Measurements from ENCODE around the gene RIT2. TPM values are rescaled to one million over a fixed set of nuclear protein-coding genes. Genes with fewer than 3 reads are reported as not detected.

Gene RIT2
- total RNA-seq, 1 experiment from 2014 or later = not detected

DNA sequence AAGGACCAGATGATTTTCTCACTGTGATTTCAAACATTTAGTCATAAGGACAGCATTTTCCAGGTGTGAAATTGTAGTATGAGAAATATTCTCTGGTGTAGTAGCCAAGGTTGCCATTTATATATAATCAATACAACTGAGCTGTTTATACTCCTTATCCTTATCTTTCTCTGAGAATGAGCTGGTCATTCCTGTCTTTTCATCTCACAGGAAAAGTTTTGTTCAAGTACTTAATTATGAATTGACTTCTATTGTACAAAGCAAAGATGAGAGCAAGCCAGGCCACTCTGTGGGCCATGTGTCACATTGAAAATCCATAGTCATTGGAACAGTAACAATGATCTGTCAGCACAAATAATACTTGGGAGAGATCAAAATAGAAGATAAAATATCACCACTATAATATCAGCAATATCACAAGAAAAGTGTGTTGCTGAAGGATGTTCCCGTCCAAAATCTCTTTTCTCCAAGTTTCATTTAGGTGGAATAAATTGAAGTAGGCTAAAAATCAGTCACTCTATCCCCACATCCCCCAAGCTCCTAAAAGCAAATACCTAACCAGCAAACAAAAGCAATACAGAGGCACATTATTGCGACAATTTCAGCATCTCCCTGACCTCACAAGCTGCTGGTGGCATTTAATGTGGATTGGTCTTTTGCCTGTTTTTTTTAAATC is 2.1 kb downstream of the RIT2 start:
- TF ChIP-seq, protein P1, sequence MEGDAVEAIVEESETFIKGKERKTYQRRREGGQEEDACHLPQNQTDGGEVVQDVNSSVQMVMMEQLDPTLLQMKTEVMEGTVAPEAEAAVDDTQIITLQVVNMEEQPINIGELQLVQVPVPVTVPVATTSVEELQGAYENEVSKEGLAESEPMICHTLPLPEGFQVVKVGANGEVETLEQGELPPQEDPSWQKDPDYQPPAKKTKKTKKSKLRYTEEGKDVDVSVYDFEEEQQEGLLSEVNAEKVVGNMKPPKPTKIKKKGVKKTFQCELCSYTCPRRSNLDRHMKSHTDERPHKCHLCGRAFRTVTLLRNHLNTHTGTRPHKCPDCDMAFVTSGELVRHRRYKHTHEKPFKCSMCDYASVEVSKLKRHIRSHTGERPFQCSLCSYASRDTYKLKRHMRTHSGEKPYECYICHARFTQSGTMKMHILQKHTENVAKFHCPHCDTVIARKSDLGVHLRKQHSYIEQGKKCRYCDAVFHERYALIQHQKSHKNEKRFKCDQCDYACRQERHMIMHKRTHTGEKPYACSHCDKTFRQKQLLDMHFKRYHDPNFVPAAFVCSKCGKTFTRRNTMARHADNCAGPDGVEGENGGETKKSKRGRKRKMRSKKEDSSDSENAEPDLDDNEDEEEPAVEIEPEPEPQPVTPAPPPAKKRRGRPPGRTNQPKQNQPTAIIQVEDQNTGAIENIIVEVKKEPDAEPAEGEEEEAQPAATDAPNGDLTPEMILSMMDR (IDR thresholded peaks at IDR 0.05; ENCODE audit: unreplicated experiment) = no peak
- Mint-ChIP-seq H3K27ac (ENCODE audit: unreplicated experiment) (no peak overlapping the region), H3K27me3 (ENCODE audit: unreplicated experiment) (no peaks in the 10 kb centered on the region), H3K4me1 (ENCODE audit: low read depth, unreplicated experiment) (no peaks in the 10 kb centered on the region), H3K9me3 (ENCODE audit: low read depth, unreplicated experiment) (no peaks in the 10 kb centered on the region), H3K36me3 (ENCODE audit: insufficient read depth, unreplicated experiment) (no peaks in the 10 kb centered on the region), H3K4me3 (ENCODE audit: low read depth, unreplicated experiment) (no peak overlapping the region)
- CTCF ChIA-PET = no interaction called here
- no TSS peak for BruUV-seq (replicated peaks)
- intact Hi-C loops (cut with micrococcal nuclease; ENCODE audit: unreplicated experiment) = no loop called here
- no peak for DNase-seq

DNA sequence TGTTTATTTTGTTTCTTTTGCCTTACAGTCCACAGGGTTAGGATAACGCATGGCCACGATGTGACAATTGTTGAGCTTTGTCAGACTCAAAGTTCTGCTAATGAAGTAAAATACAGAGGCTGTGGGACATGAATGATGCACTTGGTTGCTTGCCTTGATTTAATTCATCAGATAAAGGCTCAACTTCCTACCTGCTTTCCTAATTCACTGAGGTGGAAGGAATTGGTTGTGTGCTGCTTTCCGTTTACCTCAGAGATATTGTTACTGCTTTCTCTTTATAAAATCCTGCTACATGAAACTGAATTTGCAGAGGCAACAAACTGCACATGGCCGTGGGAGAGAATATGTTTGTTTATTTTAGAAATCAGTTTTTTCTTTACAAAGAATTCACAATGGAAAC is 6.6 kb downstream of the RIT2 start:
- no peak overlapping the region for H3K27ac Mint-ChIP-seq (ENCODE audit: unreplicated experiment)
- BruUV-seq (replicated peaks) = no TSS peak
- TF ChIP-seq, protein P1 (IDR thresholded peaks at IDR 0.05; ENCODE audit: unreplicated experiment) = no peak
- no peak overlapping the region for H3K4me3 Mint-ChIP-seq (ENCODE audit: low read depth, unreplicated experiment)
- DNase-seq = no peak
- no peaks in the 10 kb centered on the region for H3K4me1 Mint-ChIP-seq (ENCODE audit: low read depth, unreplicated experiment)
- intact Hi-C loops (cut with micrococcal nuclease; ENCODE audit: unreplicated experiment) = no loop called here
- H3K36me3 Mint-ChIP-seq (ENCODE audit: insufficient read depth, unreplicated experiment) = no peaks in the 10 kb centered on the region
- H3K27me3 Mint-ChIP-seq (ENCODE audit: unreplicated experiment) = no peaks in the 10 kb centered on the region
- peaks cover 2% of the 10 kb centered on the region for H3K9me3 Mint-ChIP-seq (ENCODE audit: low read depth, unreplicated experiment)
- CTCF ChIA-PET = no interaction called here

DNA sequence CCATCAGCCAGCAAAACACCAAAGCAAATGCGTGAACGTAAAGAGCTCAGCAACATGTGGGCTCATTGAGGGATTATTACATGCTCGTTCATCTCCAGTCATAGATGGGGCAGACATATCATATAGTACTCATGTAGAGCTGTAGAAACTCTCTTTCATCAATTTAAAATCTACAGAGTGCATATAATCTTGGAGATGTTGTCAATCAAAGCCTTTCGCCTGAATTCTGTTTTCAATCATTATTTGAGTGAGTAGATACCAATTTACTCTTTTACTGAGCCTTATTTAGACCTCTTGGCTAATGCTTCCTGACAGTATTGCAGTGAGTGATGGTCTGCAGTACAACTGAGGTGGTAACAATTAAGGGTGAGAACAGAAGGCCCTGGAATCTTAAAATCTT is 7.0 kb downstream of the RIT2 start:
- intact Hi-C loops (cut with micrococcal nuclease; ENCODE audit: unreplicated experiment) = no loop called here
- Mint-ChIP-seq H3K27me3 (ENCODE audit: unreplicated experiment) (no peaks in the 10 kb centered on the region), H3K4me3 (ENCODE audit: low read depth, unreplicated experiment) (no peak overlapping the region), H3K27ac (ENCODE audit: unreplicated experiment) (no peak overlapping the region), H3K36me3 (ENCODE audit: insufficient read depth, unreplicated experiment) (no peaks in the 10 kb centered on the region), H3K4me1 (ENCODE audit: low read depth, unreplicated experiment) (no peaks in the 10 kb centered on the region), H3K9me3 (ENCODE audit: low read depth, unreplicated experiment) (peaks cover 6% of the 10 kb centered on the region)
- CTCF ChIA-PET = interaction anchor here (0.7 kb wide), 1 partner anchor 167 kb away, joined by 5 read pairs; no protein-coding TSS in a partner anchor
- BruUV-seq (replicated peaks) = no TSS peak
- DNase-seq = no peak
- TF ChIP-seq, protein P1 (IDR thresholded peaks at IDR 0.05; ENCODE audit: unreplicated experiment) = no peak

DNA sequence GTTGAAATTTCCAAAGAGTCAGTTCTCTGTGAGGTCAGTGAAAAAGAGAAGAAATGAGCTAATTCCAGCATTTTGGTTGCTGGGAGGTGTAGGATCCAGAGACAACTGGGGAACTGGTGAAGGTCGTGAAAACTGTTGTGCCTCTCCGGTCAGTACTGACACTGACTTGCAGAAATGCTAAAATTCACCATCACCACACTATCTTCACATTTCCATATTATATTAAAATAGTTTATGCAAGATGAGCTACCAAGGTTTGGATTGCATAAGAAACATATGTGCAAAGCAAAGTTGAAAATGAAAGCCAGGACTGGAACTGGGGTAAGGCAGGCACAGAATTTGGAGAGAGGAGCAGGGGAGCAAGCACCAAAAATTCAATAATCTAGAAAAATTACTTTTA is 21.8 kb downstream of the RIT2 start:
- Mint-ChIP-seq H3K36me3 (ENCODE audit: insufficient read depth, unreplicated experiment) (no peaks in the 10 kb centered on the region), H3K27me3 (ENCODE audit: unreplicated experiment) (no peaks in the 10 kb centered on the region), H3K9me3 (ENCODE audit: low read depth, unreplicated experiment) (peaks cover 3% of the 10 kb centered on the region), H3K4me3 (ENCODE audit: low read depth, unreplicated experiment) (no peak overlapping the region), H3K4me1 (ENCODE audit: low read depth, unreplicated experiment) (no peaks in the 10 kb centered on the region), H3K27ac (ENCODE audit: unreplicated experiment) (no peak overlapping the region)
- no TSS peak for BruUV-seq (replicated peaks)
- TF ChIP-seq, protein P1 (IDR thresholded peaks at IDR 0.05; ENCODE audit: unreplicated experiment) = no peak
- intact Hi-C loops (cut with micrococcal nuclease; ENCODE audit: unreplicated experiment) = no loop called here
- CTCF ChIA-PET = no interaction called here
- no peak for DNase-seq
